ENCODE results near the gene PIR.

The PIR gene

GRCh38 chrX:15349046-15349445, 144.1 kb downstream of the PIR start:
- DNase-seq (ENCODE audit: low read depth in 2 of 2): no peak

- DNase-seq (ENCODE audit: low read depth in 2 of 2): no peak
Measured at GRCh38 chrX:15345976-15346375, 147.2 kb downstream of the PIR start.

GRCh38 chrX:15344106-15344505, 149.0 kb downstream of the PIR start:
- DNase-seq (ENCODE audit: low read depth in 2 of 2): no peak

- no peak for DNase-seq (ENCODE audit: low read depth in 2 of 2)
Measured at GRCh38 chrX:15343075-15343476, 150.1 kb downstream of the PIR start.

GRCh38 chrX:15340867-15341266, 152.3 kb downstream of the PIR start:
- DNase-seq (ENCODE audit: low read depth in 2 of 2): no peak

- DNase-seq (ENCODE audit: low read depth in 2 of 2): peak in 1 of 2 donors; percentile 1
Measured at GRCh38 chrX:15336023-15336413, 157.1 kb downstream of the PIR start.

GRCh38 chrX:15335135-15336022, 157.8 kb downstream of the PIR start, which contains the start of gene PIGA:
TSS of gene PIGA (minus strand) at chrX:15335523. CDS start at chrX:15331930, 3,593 bp downstream.
- peak; percentile 77 to 85 for DNase-seq (ENCODE audit: low read depth in 2 of 2)
